SH-SY5Y (cell line): Measurements from ENCODE around the gene PLEKHB1.

Experiments
- GATA2 ChIP-seq: IDR thresholded peaks from 2 replicates; pipeline ENCODE4 v1.6.1; 2011; ENCODE audit warnings: mild to moderate bottlenecking, low read depth, low read length
- GATA3 ChIP-seq: IDR thresholded peaks from 2 replicates; pipeline ENCODE4 v1.6.1; 2011; ENCODE audit warnings: low read depth, mild to moderate bottlenecking, low read length, moderate library complexity

DNA sequence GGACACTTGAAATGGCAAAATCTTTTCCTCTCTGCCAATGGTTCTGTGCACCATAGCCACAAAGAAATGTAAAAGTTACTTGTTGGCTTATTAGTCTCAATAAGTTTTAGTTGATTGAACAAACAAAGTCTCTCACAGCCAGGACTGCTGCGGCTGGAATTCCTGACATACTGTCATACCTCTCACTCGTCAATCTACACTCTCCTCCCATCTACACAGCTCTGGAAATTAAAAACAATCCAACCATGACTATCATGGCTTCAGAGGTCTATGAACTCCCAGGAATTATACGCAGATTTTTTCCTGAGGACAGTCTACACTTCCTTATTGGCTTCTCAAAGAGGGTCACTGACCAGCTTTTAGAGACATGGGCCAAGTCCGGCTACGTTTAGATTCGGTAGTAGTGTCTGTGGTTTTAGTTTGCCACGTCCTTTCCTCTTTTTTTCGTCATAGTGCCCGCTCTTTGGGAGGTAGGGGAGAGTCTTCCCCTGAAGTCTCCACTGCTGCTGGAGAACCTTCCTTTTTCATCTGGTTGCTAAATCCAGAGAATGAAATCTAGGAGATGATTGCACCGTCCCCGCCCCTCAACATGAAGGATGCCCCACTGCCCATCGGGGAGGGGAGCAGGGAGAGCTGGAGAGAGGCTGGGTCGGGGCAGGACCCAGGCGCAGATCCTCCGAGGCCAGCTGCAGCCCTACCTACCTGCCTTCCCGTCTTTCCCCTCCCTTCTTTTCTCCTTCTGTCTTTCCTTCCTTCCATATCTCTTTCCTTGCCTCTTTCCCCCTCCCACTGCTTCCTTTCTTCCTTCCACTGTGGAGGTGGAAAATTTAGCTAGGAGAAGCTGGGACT lies 1.0 kb upstream of the PLEKHB1 start:
- no peak for TF ChIP-seq GATA2
- TF ChIP-seq GATA3 = no peak
